GM23338 (cell line): ENCODE results near the gene VEGFC. TPM values are rescaled to one million over a fixed set of nuclear protein-coding genes. Genes with fewer than 3 reads are reported as not detected.

Experiments
- ATAC-seq: fragments of 200-7000 bp; cut with Tn5 transposase; 3 replicates; pipeline ENCODE4 v1.9.1; 2020
- DNase-seq: peaks from one replicate; pipeline ENCODE4 v3.0.0-alpha.2; 2015; ENCODE audit warnings: low spot score
- H2AFZ ChIP-seq: fragments of 200-600 bp; sonication (generic); 2 replicates; pipeline ENCODE4 v1.8.0; 2016; ENCODE audit warnings: antibody characterized with exemption, mild to moderate bottlenecking, moderate library complexity
- H3F3A ChIP-seq: fragments of 200-600 bp; sonication (generic); replicated peaks from 2 replicates; pipeline ENCODE4 v1.8.0; 2017; ENCODE audit warnings: antibody characterized with exemption, mixed run types, low read depth
- H3K27ac ChIP-seq: fragments of 200-600 bp; sonication (generic); 2 replicates; pipeline ENCODE4 v1.6.1; 2016; ENCODE audit warnings: low read depth
- H3K27me3 ChIP-seq: fragments of 200-600 bp; sonication (generic); 2 replicates; pipeline ENCODE4 v1.8.0; 2016; ENCODE audit warnings: mild to moderate bottlenecking, mixed run types, moderate library complexity; ENCODE audit not compliant: insufficient read depth
- H3K36me3 ChIP-seq: fragments of 200-600 bp; sonication (generic); 2 replicates; pipeline ENCODE4 v1.8.0; 2016; ENCODE audit warnings: mild to moderate bottlenecking; ENCODE audit not compliant: insufficient read depth
- H3K4me1 ChIP-seq: fragments of 200-600 bp; sonication (generic); 2 replicates; pipeline ENCODE4 v1.8.0; 2016; ENCODE audit warnings: mild to moderate bottlenecking, moderate library complexity; ENCODE audit not compliant: insufficient read depth
- H3K4me2 ChIP-seq: fragments of 200-600 bp; sonication (generic); 2 replicates; pipeline ENCODE4 v1.7.1; 2017; ENCODE audit warnings: mixed run types
- H3K4me3 ChIP-seq: fragments of 200-600 bp; sonication (generic); 2 replicates; pipeline ENCODE4 v1.6.1; 2016; ENCODE audit warnings: mixed run types
- H3K79me2 ChIP-seq: fragments of 200-600 bp; sonication (generic); replicated peaks from 2 replicates; pipeline ENCODE4 v1.8.0; 2017; ENCODE audit warnings: mild to moderate bottlenecking; ENCODE audit not compliant: insufficient read depth
- H3K9me2 ChIP-seq: fragments of 200-600 bp; sonication (generic); 2 replicates; pipeline ENCODE4 v1.8.0; 2017; ENCODE audit not compliant: insufficient read depth
- H4K20me1 ChIP-seq: fragments of 200-600 bp; sonication (generic); replicated peaks from 2 replicates; pipeline ENCODE4 v1.8.0; 2017; ENCODE audit warnings: mild to moderate bottlenecking; ENCODE audit not compliant: insufficient read depth
- H3K27ac Mint-ChIP-seq: 2 replicates; pipeline ENCODE4 v1.8.0; 2020; ENCODE audit warnings: inconsistent platforms, mild to moderate bottlenecking, moderate library complexity, mixed read lengths
- H3K27me3 Mint-ChIP-seq: 3 replicates; pipeline ENCODE4 v1.8.0; 2022; ENCODE audit warnings: low read depth, mild to moderate bottlenecking, moderate library complexity, mixed read lengths, inconsistent platforms; ENCODE audit not compliant: insufficient read depth, poor library complexity
- H3K36me3 Mint-ChIP-seq: 3 replicates; pipeline ENCODE4 v1.8.0; 2021; ENCODE audit warnings: low read depth, mild to moderate bottlenecking, inconsistent platforms, moderate library complexity, mixed read lengths
- H3K4me1 Mint-ChIP-seq: 3 replicates; pipeline ENCODE4 v1.8.0; 2020; ENCODE audit warnings: mild to moderate bottlenecking, inconsistent platforms, mixed read lengths
- H3K4me3 Mint-ChIP-seq: 3 replicates; pipeline ENCODE4 v1.8.0; 2021; ENCODE audit warnings: moderate library complexity, mild to moderate bottlenecking, inconsistent platforms, mixed read lengths
- H3K9me3 Mint-ChIP-seq: 3 replicates; pipeline ENCODE4 v1.8.0; 2020; ENCODE audit warnings: moderate library complexity, mild to moderate bottlenecking, inconsistent platforms, mixed read lengths
- CREB1 ChIP-seq: fragments of 250-450 bp; sonication (Bioruptor Pico); IDR thresholded peaks from 2 replicates; pipeline ENCODE4 v1.5.0; 2020; ENCODE audit warnings: low read depth, mild to moderate bottlenecking, moderate library complexity
- CTCF ChIP-seq, 2 experiments: fragments of 200-600 bp in 1 of 2; sonication (generic) in 1 of 2; conservative IDR thresholded peaks; 2 replicates each; pipeline versions ENCODE4 v1.5.1 to v1.6.1; 2016 to 2017; ENCODE audit warnings: antibody characterized with exemption in 2 of 2, low read depth in 2 of 2, mild to moderate bottlenecking in 2 of 2, moderate library complexity in 1 of 2
- ETS1 ChIP-seq: IDR thresholded peaks from 2 replicates; pipeline ENCODE4 v1.6.1; 2016; ENCODE audit warnings: antibody characterized with exemption
- EZH2 ChIP-seq: fragments of 200-600 bp; sonication (generic); IDR thresholded peaks from one replicate; pipeline ENCODE4 v1.8.0; 2017; ENCODE audit warnings: antibody characterized with exemption, mild to moderate bottlenecking, low read depth; ENCODE audit not compliant: unreplicated experiment
- EZH2phosphoT487 ChIP-seq: fragments of 200-600 bp; sonication (generic); IDR thresholded peaks from one replicate; pipeline ENCODE4 v1.8.1; 2018; ENCODE audit warnings: antibody characterized with exemption; ENCODE audit not compliant: unreplicated experiment
- JUNB ChIP-seq: IDR thresholded peaks from one replicate; pipeline ENCODE4 v1.6.1; 2016; ENCODE audit warnings: antibody characterized with exemption; ENCODE audit not compliant: unreplicated experiment
- NANOG ChIP-seq: IDR thresholded peaks from 2 replicates; pipeline ENCODE4 v1.6.1; 2016; ENCODE audit warnings: antibody characterized with exemption, borderline replicate concordance
- POLR2AphosphoS5 ChIP-seq: IDR thresholded peaks from 2 replicates; pipeline ENCODE4 v1.6.1; 2016; ENCODE audit warnings: antibody characterized with exemption, low read depth
- REST ChIP-seq: IDR thresholded peaks from one replicate; pipeline ENCODE4 v1.6.1; 2018; ENCODE audit warnings: antibody characterized with exemption; ENCODE audit not compliant: unreplicated experiment
- STAT1 ChIP-seq: IDR thresholded peaks from one replicate; pipeline ENCODE4 v1.6.1; 2016; ENCODE audit warnings: antibody characterized with exemption; ENCODE audit not compliant: unreplicated experiment
- ZNF331 ChIP-seq: fragments of 250-450 bp; sonication (Bioruptor Pico); IDR thresholded peaks from 2 replicates; pipeline ENCODE4 v1.5.0; 2020; ENCODE audit warnings: low read depth, mild to moderate bottlenecking, moderate library complexity
- ZNF462 ChIP-seq: fragments of 250-450 bp; sonication (Bioruptor Pico); IDR thresholded peaks from 2 replicates; pipeline ENCODE4 v1.5.0; 2020; ENCODE audit warnings: mild to moderate bottlenecking, moderate library complexity
- polyA plus RNA-seq: library from polyadenylated mRNA; unstranded; fragments of >200 nt; fragmentation: Nextera tagmentation; extraction: Ambion mirVana; gene quantifications from 2 replicates; pipeline ENCODE4 v1.2.1, GENCODE V29; 2016
- total RNA-seq: library from RNA; depleted of rRNA; stranded (reverse); fragments of >200 nt; shearing (Covaris generic); gene quantifications from 2 replicates; pipeline ENCODE4 v1.2.3, GENCODE V29; 2014

VEGFC gene
- total and polyA plus RNA-seq, 2 experiments from 2014 or later: 0.87 to 1.1 TPM

- no peaks in the 10 kb centered on the region for H4K20me1 ChIP-seq
These were observed 6.9 kb upstream of the VEGFC start for GRCh38 chr4:176799653-176800052.

More at GRCh38 chr4:176799653-176800052, 6.9 kb upstream of the VEGFC start:
- Mint-ChIP-seq H3K4me1 (no peaks in the 10 kb centered on the region), H3K27ac (no peak overlapping the region), H3K9me3 (no peaks in the 10 kb centered on the region), H3K27me3 (peaks cover 1% of the 10 kb centered on the region), H3K4me3 (no peak overlapping the region), H3K36me3 (no peaks in the 10 kb centered on the region)
- H3K4me2 ChIP-seq: no peak overlapping the region
- TF ChIP-seq ZNF331 (CRISPR knock-in tag) (no peak), POLR2AphosphoS5 (no peak), ETS1 (no peak), CREB1 (CRISPR knock-in tag) (no peak), JUNB (no peak), EZH2phosphoT487 (no peak), STAT1 (no peak), ZNF462 (no peak), CTCF (conservative IDR thresholded peaks at IDR 0.05; ENCODE audit: low read depth in 2 of 2) (no peak), NANOG (no peak), EZH2 (no peak), REST (no peak)
- peaks cover 9% of the 10 kb centered on the region for H3K9me2 ChIP-seq
- no peaks in the 10 kb centered on the region for H3K36me3 ChIP-seq
- H3K4me3 ChIP-seq: no peak overlapping the region
- H3K4me1 ChIP-seq: no peaks in the 10 kb centered on the region
- no peaks in the 10 kb centered on the region for H3K27me3 ChIP-seq
- no peaks in the 10 kb centered on the region for H3K79me2 ChIP-seq
- H3K27ac ChIP-seq: no peak overlapping the region
- no peak for DNase-seq
- no peaks in the 10 kb centered on the region for H3F3A ChIP-seq
- no peak overlapping the region for H2AFZ ChIP-seq
- no peak for ATAC-seq
